ENCODE measurements around the gene PARM1. TPM values are rescaled to one million over a fixed set of nuclear protein-coding genes. Genes with fewer than 3 reads are reported as not detected.

PARM1 gene
- total RNA-seq, 6 experiments from 2014 or later = 0.05 to 0.23 (median 0.16) TPM

DNA sequence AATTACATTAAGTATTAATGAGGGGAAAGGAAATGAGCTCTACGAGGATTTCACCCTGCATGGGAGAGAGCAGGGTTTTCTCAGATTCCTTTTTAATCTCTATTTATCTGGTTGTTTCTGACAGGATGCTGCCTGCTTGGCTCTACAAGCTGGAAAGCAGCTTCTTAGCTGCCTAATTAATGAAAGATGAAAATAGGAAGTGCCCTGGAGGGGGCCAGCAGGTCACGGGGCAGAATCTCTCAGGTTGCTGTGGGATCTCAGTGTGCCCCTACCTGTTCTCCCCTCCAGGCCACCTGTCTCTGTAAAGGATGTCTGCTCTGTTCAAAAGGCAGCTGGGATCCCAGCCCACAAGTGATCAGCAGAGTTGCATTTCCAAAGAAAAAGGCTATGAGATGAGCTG is 113.7 kb downstream of the PARM1 start:
- Mint-ChIP-seq H3K27me3 (ENCODE audit: insufficient read depth) (0 out of 2 replicates have a peak, but pooled peaks cover 2% of the 10 kb centered on the region), H3K4me3 (no peak overlapping the region), H3K36me3 (ENCODE audit: low read depth) (no peaks in the 10 kb centered on the region), H3K27ac (no peak overlapping the region), H3K9me3 (peaks cover 13% of the 10 kb centered on the region), H3K4me1 (ENCODE audit: low read depth) (no peaks in the 10 kb centered on the region)
- no peak for DNase-seq
- TF ChIP-seq CTCF (IDR thresholded peaks at IDR 0.05) = no peak

GRCh38 chr4:75048208-75048879 is 115.4 kb downstream of the PARM1 start:
- Mint-ChIP-seq H3K9me3 (peaks cover 9% of the 10 kb centered on the region), H3K4me1 (ENCODE audit: low read depth) (no peaks in the 10 kb centered on the region), H3K27ac (no peak overlapping the region), H3K36me3 (ENCODE audit: low read depth) (no peaks in the 10 kb centered on the region), H3K4me3 (no peak overlapping the region), H3K27me3 (ENCODE audit: insufficient read depth) (peaks cover 2% of the 10 kb centered on the region; the same call in 1 of the 2 replicates)
- DNase-seq = no peak
- peak; percentile 28; the same call in 1 of the 2 replicates for TF ChIP-seq CTCF (IDR thresholded peaks at IDR 0.05)

GRCh38 chr4:75051431-75051830 is 118.5 kb downstream of the PARM1 start:
- H3K4me1 Mint-ChIP-seq (ENCODE audit: low read depth) = no peaks in the 10 kb centered on the region

GRCh38 chr4:75053352-75053751 is 120.4 kb downstream of the PARM1 start:
- no peak for DNase-seq
- Mint-ChIP-seq H3K4me1 (ENCODE audit: low read depth) (no peaks in the 10 kb centered on the region), H3K4me3 (no peak overlapping the region), H3K27ac (no peak overlapping the region), H3K9me3 (peaks cover 12% of the 10 kb centered on the region), H3K36me3 (ENCODE audit: low read depth) (no peaks in the 10 kb centered on the region; the same call in 1 of the 2 replicates), H3K27me3 (ENCODE audit: insufficient read depth) (no peaks in the 10 kb centered on the region; the same call in 1 of the 2 replicates)
- no peak for TF ChIP-seq CTCF (IDR thresholded peaks at IDR 0.05)

More at GRCh38 chr4:75051431-75051830, 118.5 kb downstream of the PARM1 start:
- Mint-ChIP-seq H3K4me3 (no peak overlapping the region), H3K9me3 (peaks cover 3% of the 10 kb centered on the region), H3K36me3 (ENCODE audit: low read depth) (no peaks in the 10 kb centered on the region), H3K27ac (no peak overlapping the region), H3K27me3 (ENCODE audit: insufficient read depth) (no peaks in the 10 kb centered on the region; the same call in 1 of the 2 replicates)
- TF ChIP-seq CTCF (IDR thresholded peaks at IDR 0.05) = no peak
- DNase-seq = no peak

DNA sequence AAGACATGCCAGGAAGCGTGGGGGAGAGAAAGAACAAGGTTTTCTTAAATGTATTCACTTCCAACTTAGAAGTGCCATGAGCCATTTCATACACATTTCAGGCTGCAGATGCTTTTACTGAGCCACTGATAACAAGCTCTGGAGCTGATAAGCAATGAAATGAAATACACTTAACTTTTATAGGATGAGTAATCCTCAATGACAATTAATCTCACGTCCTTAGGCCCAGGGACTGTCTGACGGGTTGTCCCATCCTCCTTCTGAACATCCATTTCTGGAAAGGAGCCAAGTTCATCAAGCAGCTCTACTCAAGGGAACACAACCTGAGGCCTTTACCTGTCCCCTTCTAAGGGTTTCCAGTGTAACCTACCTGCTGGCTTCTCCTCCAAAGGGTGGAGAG is 121.2 kb downstream of the PARM1 start:
- peaks cover 12% of the 10 kb centered on the region for H3K9me3 Mint-ChIP-seq

More for the DNA sequence above, 121.2 kb downstream of the PARM1 start:
- TF ChIP-seq CTCF (IDR thresholded peaks at IDR 0.05) = no peak
- Mint-ChIP-seq H3K27me3 (ENCODE audit: insufficient read depth) (no peaks in the 10 kb centered on the region; the same call in 1 of the 2 replicates), H3K4me3 (no peak overlapping the region), H3K4me1 (ENCODE audit: low read depth) (no peaks in the 10 kb centered on the region), H3K27ac (no peak overlapping the region), H3K36me3 (ENCODE audit: low read depth) (no peaks in the 10 kb centered on the region; the same call in 1 of the 2 replicates)
- DNase-seq = no peak
